ENCODE data around the gene ARSA.

DNA sequence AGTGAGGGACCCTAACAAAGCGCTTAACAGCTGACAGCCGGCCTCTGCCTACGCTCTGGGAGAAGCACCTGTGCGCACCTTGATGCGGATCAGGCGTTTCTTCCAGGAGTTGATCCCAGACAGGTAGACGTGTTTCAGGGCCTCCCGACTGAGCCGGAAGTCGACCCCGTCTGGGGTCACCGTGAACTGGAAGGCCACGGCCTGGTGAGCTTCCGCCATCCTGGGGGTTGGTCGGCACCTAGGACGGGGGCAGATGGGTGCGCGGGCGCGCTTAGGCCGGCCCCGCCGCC lies 50.3 kb downstream of the ARSA start:
- TF ChIP-seq, protein P1, sequence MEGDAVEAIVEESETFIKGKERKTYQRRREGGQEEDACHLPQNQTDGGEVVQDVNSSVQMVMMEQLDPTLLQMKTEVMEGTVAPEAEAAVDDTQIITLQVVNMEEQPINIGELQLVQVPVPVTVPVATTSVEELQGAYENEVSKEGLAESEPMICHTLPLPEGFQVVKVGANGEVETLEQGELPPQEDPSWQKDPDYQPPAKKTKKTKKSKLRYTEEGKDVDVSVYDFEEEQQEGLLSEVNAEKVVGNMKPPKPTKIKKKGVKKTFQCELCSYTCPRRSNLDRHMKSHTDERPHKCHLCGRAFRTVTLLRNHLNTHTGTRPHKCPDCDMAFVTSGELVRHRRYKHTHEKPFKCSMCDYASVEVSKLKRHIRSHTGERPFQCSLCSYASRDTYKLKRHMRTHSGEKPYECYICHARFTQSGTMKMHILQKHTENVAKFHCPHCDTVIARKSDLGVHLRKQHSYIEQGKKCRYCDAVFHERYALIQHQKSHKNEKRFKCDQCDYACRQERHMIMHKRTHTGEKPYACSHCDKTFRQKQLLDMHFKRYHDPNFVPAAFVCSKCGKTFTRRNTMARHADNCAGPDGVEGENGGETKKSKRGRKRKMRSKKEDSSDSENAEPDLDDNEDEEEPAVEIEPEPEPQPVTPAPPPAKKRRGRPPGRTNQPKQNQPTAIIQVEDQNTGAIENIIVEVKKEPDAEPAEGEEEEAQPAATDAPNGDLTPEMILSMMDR (IDR thresholded peaks at IDR 0.05; ENCODE audit: extremely low read depth in 1 of 2, insufficient read depth in 1 of 2, low read depth in 1 of 2, low read length in 2 of 2): no peak
- no peak for TF ChIP-seq POLR2A (IDR thresholded peaks at IDR 0.05; ENCODE audit: low read depth, low read length)
- TF ChIP-seq FOS (IDR thresholded peaks at IDR 0.05; ENCODE audit: borderline replicate concordance, insufficient read depth, low read length): no peak
- no peak for TF ChIP-seq JUN (IDR thresholded peaks at IDR 0.05; ENCODE audit: borderline replicate concordance, insufficient read depth, insufficient read length, low read depth)
- TF ChIP-seq POLR2AphosphoS5 (IDR thresholded peaks at IDR 0.05; ENCODE audit: insufficient read depth, low read depth, low read length): no peak
